ENCODE results near the gene UBE2H.
"Not testable (repeated sequence)": the region's sequence is repeated elsewhere in the genome, so short reads cannot be mapped to it uniquely, and the experiment has no call there.

UBE2H gene

DNA sequence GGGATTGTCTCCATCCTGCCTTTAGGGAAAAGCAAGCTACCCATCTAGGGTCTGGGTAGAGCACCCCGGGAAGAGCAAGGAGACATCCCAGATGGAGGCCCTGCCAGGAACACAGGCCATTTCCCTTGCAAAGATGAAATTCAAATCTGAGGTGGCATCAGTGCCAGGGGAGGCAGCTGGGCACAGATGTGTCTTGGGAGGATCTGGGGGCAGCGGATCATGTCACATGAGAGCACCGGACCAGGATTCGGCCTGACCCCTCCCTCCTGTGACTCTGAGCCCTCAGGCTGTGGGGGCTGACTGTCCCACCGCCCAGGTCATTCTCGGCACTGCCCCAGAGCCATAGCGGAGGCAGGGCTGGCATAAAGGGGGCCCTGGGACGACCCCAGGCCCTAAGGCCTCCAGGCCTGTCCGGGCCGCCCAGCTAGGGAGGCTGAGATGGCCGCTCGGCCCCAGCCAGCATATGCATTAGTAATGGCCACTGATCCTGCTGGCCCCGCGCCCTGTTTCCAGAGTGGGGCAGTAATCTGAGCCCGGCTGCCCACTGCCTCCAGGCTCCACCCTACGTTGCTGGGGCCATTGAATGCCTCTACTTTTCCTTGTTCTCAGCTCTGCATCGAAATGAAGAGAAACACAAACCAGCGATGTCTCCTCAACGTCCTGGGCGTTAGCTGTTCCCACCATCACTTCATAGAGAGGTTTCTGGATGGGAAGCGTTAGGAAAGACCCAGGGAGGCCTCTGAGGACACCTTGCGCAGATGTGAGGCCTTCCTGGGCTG, 148.5 kb downstream of the UBE2H start:
- no peak for DNase-seq

DNA sequence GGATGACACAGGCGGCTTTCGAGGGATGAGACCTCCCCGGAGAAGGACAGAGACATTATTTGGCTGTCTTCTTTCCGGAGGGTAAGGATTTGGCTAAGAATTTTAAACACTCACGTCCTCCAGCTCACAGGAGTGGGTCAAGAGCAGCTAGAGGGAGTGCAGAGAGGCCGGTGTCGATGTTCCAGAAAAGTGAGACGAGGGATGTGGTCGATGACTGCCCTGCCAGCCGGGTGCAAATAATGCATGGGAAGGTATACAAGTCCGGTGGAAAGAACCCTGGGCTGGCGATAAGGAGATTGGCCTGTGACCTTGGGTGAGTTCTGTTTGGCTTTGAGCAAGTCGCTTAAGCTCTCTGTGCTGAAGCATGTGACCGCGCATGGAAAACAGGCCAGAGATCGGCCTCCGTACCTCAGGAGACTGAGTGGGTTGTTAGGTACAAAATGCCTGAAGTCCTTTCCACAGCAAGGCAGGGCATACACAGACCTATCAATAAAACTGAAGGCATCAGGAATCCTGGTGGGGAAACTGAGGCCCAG, 149.1 kb downstream of the UBE2H start:
- DNase-seq: no peak

DNA sequence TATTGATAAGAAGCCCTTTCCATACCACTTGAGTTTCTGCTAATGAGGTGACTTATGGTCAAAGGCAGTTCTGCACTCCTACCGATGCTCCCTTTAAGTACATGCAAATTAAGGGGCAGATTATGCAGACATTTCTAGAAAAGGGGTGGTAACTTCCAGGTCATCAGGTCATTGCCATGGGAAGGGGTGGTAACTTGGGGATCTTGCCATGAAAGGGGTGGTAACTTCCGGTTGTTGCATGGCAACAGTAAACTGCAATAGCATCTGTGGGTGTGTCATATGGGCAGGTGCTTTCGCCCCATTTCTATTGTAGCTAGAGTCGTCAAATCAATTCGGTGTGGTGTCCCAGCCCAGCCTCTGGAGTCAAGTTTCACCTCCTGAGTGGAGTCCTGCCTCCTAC, 150.9 kb downstream of the UBE2H start:
- DNase-seq: no peak

DNA sequence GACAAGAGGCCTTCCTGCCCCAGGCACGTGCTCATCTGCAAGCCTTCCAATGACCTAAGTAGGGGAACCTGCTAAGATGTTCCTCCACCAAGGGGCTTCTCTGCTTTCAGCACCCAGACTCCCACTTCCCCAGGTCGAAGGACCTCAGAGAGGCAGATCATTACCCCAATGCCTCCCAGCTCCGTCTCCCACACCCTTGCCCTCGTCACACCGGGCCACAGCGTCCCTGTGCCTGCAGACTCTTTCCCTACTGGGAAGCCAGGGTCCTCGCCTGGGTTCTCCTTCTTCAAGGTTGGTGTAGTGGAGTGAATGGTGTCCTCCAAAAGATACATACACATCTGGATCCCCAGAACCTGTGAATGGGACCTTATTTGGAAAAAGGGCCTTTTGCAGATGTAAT, 151.9 kb downstream of the UBE2H start:
- no peak for DNase-seq

DNA sequence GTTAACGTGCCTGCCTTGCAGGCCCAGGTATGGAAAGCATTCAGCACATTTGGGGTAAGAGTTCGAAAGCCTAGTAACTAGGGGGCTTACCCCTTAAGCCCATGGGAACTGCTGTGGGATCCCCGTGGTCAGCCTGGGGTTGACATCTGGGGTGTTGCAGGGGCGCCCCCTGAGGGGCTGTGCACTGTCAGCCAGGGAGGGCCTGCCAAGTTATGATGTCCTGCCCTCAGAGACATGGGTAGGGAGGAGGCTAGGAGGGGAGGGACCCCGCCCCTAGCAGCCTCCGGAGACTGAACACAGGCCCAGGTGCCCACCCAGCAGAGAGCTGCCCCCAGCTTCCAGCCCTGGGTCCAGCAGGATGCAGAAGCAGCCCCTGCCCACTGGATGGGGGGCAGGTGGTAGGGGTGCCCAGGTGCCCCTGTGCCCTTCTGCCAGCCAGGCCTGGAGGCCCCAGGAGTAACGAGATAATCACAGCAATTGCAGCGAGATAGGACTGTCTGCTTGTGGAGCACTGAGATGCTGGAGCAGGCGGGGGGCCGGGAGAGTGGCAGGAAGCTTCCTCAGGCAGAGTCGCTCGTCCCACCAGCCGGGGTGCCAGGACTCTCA, 153.3 kb downstream of the UBE2H start:
- no peak for DNase-seq

DNA sequence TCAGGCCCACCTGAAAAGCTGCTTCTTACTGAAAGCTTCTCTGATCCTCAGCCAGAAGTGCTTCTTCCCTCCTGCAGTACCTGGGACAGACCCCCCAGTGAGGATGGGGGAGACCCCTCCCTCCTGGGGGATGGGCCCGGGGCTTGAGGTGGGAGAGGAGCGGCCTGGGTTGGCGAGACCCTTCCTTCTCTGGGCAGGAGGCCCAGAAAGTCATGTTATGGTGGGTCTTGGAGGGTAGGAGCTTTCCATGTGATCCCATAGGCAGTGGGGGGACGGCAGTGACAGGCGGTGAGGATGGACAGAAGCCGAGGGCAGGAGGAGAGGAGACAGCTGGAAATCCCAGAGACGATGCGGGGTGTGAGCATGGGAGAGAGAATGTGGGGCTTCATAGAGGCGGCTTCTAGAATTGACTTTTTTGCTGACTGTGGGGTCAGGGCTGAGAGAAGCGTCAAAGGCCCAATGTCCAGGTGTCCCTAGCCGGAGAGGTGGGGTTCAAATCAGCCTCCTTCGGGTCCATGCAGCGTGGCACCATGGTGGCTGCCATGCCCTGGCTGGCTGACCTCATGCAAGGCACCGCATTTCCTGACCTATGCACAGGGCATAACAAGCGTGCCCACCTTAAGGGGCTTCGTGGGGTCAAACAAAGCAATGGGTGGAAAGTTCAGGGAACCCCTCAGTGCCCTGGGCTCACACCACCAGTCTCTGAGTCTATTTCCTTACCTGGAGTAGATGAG, 154.0 kb downstream of the UBE2H start:
- no peak for DNase-seq

DNA sequence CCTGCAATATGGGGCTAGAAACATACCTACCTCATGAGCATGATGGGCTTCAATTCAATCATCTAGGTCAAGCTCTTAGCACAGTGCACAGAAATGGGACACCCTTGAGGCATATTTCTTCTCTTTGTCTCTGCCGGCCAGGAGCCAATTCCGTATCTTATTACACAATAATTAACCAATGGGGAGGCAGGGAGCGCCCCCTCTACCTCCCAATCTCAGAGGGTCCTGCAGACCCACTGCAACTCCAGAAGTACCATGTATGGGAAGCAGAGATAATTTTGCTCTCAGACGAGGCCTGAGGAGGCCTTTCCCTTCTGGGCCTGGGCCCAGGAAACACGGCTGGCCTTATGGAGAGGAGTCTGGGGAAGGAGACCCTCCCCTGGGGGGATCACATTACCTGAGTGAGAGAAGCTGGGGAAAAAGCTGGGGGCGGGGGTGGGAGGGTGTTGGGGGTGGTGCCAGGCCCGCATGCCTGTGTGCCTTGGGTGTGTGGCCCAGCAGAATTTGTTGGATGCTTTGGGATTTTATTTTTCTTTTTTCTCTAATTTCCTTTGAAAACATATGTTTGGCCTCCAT, 155.5 kb downstream of the UBE2H start:
- DNase-seq: no peak

DNA sequence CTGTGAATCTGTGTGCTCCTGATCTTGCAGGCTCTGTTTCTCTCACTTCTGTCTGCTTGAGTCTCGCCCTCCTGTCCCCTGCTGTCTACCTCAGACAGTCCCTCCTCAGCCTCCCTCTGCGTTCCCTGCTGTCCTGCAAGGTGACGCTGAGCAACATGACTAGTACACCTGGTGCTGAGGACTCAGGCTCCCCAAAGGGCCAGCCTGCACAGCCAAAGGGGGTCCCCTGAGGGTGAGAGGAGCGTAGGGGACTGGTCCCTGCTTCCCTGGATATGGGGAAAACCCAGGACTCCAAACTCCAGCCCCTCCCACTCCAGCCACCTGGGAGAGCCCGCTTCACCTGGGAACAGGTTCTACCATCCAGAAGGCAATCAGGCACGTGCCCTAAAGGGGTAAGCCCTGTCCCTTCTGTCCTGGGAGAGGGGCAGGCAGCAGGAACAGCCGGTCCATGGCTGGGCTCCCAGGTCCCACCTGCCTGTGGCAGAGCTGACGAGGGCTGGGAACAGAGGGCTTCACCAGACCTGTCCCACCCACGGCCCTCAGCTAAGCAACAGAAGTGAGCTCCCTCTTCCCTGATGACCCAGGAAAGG, 156.5 kb downstream of the UBE2H start:
- no peak for DNase-seq

DNA sequence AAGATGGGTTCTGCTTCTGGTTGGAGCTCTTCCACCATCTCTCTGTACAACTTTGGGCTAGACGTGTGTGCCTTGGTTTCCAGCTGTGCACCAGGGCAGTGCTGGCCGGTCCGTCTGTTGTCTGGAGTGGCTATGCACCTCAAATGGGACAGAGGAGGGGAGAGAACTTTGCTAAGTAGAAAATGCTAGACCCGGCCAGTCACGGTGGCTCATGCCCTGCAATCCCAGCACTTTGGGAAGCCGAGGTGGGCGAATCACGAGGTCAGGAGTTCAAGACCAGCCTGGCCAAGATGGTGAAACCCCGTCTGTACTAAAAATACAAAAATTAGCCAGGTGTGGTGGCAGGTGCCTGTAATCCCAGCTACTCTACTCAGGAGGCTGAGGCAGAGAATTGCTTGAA, 158.3 kb downstream of the UBE2H start:
- DNase-seq: not testable (repeated sequence)

DNA sequence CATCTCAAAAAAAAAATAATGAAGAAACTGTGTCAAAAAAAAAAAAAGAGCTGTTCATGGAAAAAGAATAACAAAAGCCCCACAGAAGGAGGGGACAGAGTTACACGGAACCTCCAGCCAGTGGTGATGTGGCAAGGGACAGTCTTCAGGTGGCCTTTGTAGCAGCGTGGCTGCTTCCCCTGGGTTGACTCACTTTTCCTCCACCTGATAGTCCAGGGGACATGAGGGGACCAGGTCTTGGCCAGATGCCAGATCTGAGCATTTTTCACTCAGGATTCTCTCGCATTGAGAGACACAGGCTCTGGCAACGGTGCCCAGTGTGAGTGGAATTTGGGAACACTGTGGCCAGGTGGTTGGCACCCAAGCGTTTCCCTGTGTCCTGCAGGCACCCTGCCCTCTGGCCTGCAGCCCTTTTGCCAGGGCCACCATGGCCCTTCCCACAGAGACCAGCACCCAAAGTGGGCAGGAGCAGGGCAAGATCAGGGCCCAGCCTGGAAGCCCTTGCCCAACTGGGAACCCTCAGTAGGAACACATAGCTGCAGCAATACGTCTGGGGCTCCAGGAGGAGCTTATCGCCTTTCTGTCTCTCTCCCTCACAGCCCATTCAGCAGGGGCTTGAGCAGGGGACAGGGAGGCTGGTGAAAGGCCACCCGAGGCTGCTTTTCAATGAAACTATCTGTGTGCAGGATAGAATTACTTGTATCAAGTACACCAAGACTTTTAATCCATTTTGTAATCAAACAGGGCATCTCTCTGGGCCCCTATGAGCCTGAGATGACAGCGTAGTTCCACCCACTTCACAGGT, 159.1 kb downstream of the UBE2H start:
- no peak for DNase-seq

DNA sequence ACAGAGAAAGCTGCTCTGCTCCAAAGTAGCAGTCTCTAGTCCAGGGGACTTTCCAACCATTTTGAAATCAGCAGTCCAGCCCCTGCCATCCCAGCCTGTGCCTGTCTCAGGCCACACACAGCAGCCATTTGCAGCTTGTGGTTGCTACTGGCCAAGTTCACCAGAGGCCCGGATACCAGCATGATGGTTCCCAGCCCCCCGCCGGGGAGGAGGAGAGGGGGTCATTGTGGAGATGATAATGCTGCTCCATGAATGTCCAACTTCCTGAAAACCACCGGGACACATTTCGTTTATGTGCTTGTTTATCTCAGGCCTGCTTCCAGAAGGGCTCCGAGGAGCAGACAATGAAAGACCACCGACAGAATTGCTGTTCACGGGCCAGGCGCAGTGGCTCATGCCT, 160.0 kb downstream of the UBE2H start:
- DNase-seq: no peak

DNA sequence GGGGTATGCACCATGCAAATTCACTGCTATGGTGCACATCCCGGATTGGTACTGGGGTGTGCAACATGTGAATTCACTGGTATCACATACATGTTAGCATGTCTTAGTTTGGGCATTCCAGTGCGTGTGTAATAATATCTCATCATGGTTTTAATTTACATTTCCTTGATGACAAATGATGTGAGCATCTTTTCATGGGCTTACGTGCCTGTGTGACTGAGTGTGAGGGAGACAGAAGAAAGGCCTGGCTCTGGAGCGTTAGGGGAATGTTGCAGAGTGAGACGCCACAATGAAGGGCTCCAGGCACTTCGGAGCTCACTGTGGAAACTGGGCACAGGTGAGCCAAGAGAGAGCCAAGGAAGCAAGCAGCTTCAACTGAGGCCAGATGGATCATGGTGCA, 162.6 kb downstream of the UBE2H start:
- DNase-seq: no peak

DNA sequence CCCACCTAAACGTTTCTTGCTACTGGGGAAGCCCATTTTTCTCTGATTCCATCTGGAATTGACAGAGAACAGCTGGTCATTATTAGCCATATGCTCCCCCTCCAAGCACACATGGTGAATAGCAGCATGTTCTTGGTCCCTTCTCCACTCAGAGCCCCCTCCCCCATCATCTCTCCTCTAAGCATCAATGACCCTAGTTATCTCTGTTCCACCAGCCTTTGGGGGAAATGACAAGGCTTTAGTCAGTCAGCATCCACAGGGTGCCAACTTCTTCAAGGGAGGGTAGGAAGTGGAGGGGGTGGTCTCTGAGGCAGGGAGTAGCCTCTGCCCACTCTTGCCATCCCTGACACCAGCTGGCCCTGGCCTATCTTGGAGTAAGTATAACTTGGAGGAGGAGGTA, 163.1 kb downstream of the UBE2H start:
- no peak for DNase-seq

DNA sequence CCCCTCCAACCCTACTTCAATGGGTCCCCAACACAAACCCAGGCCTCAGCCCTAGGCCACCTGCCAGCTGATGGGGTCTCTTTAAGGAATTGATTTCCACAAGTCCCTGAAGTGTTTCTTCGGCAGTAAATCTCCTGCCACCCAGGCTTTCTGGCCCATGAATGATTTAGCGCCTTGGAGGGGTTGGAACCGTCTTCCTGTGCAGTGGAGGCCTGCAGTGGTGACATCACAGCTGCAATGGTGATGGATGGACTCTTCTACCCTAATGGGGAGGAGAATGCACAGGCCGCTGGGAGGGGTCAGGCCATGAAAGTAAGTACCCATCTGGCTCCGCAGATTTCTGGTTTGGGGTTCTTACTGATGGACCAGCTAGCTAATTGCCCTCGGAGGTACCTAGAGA, 163.8 kb downstream of the UBE2H start:
- no peak for DNase-seq

DNA sequence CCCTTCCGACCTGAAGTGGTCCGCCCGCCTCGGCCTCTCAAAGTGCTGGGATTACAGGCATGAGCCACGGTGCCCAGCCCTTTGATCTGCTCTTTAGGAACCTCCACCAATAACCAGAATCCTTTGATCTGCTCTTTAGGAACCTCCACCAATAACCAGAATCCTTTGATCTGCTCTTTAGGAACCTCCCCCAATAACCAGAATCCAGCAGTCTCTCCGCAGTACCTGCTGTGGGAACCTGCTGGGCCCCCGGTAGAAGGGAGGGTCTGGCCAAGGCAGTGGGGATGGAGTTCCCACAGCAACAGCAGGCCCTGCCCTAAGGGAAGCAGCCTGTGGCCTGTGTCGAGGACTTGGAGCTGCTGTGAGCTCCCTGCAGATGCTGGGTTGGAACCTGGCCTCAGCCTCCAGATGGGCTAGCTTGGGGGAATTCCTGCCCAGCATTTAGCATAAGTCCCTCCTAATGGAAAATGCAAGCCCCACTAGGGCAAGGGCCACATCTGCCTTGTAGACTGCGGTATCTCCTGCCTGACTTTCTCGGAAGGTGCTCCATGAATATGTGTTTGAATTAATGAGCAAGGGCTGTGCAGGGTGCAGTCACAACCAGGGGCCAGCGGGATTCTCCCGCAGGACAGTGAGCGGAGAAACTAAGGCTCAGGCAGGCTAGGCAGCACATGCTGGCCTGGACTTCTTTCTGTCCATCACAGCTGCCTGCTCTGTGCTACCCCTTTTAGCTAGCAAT, 165.8 kb downstream of the UBE2H start:
- no peak for DNase-seq

DNA sequence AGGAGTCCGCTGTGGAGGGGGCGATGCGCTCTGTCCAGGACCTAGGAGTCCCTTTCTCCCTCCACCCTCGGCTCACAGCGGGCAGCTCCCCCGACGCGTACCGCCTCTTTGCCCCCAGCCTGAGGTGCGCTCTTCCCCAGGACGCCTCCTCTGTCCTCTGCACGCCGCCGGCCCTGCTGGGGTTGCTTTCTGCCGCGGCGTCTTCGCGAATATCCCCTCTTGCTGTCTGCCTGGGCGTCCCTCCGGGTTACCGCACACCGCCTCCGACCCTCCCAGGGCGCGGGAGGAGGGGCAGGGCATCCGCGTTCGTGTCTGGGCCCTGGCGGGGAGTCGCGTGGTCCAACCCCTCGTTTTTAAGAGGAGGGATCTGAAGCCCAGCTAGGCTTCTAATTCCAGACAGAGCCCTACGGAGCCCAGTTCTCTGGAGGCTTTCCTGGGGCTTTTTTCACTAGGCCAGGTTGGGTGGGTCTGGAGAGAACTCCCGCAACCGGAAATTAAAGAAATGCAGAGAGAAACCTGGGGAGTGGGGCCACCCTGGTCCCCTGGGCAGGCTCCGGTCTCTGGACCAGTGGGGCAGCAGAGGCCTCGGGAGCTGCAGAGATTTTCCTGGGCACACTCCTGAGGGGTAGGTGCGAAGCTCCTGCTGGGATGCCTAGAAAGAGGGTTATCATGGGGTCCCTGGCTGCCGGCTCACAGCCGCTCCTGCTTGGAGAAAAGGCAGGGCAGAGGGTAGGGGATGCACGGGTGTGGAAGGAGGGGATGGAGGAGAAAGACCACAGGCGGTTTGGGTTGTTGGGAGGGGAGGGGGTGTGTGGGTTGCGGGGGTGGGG, 166.9 kb downstream of the UBE2H start:
- no peak for DNase-seq

DNA sequence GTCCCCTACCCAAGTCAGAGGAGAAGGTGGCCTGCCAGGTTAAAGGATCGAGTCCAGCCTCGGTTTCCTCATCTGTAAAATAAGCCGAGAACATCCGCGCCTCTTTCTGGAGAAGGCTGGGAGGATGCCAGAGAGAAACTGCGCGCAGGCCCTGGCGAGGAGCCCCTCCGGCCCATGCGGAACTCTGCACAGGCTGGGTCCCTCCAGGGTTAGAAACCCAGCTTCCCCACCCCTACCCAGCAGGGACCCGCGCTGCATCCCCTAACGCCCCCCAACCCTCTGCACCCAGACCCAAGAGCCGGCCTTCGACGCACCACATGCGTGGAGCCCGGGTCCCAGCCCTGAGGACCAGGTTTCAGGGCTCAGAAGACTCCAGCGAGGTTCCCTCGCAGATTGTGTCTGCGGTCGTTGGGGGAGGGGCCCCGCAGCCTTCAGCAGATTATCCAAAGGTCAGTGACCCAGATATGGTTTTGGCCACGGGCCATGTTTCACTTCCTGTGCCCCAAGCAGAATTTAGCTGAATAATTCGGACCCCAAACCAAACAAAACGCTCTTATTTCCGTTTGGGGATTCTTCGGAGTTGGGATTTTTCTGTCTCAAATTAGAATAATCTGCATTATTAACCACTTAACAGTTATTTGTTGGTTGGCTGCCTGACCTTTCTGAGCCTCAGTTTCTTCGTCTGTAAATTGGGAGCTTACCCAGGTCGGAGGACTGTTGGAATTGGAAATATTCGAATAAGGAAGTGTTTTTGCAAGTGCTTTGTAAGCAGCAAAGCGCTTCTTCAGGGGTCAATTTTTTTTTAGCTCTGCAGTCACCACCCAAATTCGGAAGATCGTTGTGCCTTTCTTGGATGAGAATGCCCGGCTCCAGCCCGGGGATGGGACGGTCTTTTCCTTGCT, 167.7 kb downstream of the UBE2H start:
- no peak for DNase-seq

DNA sequence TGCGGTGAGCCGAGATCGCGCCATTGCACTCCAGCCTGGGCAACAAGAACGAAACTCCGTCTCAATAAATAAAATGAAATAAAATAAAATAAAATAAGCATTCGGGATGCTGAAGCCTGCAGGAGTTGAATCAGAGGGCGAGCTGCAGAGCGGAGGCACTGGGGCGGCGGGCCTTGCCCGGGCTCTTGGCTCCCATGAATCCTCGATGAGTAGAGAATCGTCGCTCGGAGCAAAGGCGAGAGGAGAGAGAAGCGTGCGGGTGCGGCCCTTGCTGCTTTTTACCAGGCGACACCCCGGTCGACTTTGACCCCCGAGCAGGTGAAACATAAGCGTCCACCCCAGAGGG, 168.3 kb downstream of the UBE2H start:
- DNase-seq: no peak

DNA sequence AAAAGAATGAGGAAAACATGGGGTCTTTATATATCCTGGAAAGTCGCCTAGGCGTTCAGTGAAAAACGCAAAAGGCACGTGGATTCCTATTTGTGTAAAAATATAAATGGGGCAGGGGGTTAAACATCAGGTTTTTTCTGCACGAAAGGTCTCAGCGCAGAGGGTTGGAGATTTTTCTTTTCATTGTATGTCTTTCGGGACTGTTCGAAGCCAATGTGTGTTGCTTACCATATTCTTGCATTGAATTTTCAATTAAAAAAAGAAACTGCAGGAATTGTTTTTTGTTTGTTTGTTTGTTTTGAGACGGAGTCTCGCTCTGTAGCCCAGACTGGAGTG, 169.2 kb downstream of the UBE2H start:
- DNase-seq: no peak

All from NCI-H1105 treated with DMSO at 0.1 percent for 48 hours (cell line).